Activated CD4-positive, alpha-beta T cell treated with anti-CD3 and anti-CD28 coated beads, Interleukin-2, amount 50 U/mL, for 16 hours (primary cell): ENCODE data around the gene ZFAND3.

Experiments used
- DNase-seq: peaks from one replicate; pipeline ENCODE4 v3.0.0-alpha.2; 2020

Gene ZFAND3

DNA sequence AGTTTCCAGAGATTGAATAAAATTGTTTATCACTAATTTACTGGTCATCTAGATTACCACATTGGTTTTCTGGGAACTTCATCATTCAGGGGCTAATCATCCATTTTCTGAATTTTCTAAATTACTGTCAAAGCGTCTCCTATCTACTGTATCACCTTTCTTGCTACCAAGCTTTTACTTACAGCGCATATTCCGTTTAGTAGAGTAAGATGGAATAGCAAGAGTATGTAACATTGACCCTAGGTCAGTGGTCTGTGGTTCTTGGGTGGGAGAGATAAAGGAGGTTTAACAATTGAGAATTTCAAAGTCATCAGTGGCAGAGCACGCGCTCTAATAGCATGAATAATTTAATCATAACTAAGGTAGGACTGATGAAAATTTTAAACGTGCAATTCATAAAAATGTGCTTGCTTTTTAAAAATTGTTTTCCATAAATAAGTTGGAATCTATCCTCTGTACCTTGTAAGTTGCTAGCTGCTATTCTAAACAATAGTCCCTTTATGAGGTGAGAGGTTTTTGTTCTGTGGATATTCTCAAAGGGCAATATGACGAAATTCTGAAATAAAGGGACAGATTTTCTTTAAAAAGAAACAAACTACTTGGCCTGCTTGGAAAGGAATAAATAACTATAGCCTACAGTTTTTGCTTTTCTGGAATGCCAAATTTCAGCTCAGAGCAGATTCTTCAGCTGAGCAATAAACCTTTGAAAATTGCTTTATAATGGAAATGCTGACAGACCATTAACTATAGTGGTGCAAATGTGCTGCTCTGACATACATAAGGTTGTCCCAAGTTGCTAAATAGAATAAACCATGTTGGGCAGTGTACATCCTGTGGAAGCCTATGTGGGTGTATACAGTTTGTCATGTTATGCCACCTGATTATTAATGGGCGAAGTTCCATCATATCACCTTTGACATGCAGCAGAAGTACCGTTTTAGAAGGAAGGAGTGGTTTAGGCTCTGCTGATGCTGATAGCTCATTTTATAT is 84.1 kb downstream of the ZFAND3 start:
- no peak for DNase-seq

DNA sequence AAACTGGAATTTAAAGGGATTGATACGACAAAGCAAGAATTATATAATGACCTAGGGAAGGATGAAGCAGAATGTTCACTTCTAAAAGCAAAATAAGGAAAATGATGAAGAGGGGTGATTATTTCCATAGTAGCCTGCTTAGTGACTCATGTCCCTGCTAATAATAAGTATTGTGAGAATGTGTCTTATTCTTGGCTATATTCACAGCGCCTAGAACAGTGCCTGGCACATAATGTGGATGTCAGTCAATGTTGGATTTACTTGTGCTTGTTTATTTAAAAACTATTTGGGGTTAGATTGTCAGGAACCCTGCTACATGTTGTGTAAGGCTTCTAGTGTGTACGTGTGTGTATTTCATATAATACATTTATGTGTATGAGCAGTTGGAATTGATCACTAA is 85.1 kb downstream of the ZFAND3 start:
- no peak for DNase-seq

GRCh38 chr6:37906121-37906520 is 86.6 kb downstream of the ZFAND3 start:
- DNase-seq = no peak

- DNase-seq = no peak
Observed at GRCh38 chr6:37910998-37911397, 91.5 kb downstream of the ZFAND3 start.

DNA sequence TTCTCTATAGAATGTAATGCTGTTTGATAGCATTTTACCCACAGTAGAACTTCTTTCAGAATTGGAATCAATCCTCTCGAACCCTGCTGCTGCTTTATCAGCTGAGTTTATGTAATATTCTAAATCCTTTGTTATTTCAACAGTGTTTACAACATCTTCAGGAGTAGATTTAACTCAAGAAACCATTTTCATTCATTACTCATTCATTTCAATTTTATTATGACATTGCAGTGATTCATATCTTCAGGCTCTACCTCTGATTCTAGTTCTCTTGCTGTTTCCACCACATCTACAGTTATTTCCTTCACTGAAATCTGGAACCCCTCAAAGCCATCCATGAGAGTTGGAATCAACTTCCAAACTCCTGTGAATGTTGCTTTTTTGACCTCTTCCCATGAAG is 93.7 kb downstream of the ZFAND3 start:
- DNase-seq = peak; percentile 22

- DNase-seq = no peak
Observed at GRCh38 chr6:37915463-37915862, 95.9 kb downstream of the ZFAND3 start.

- DNase-seq = no peak
Observed at GRCh38 chr6:37916149-37916548, 96.6 kb downstream of the ZFAND3 start.

DNA sequence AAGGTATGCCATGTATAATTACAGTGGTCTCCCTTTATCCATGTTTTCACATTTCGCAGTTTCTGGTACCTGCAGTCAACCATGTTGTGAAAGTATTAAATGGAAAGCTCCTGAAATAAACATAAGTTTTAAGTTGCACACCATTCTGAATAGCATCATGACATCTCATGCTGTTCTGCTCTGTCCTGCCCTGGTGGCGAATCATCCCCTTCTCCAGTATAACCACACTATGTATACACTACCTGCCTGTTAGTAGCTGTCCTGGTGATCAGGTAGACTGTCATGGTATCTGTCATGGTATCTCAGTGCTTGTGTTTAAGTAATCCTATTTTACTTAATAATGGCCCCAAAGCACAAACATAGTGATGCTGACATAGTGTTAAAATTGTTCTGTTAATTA is 97.1 kb downstream of the ZFAND3 start:
- no peak for DNase-seq

- DNase-seq = no peak
Observed at GRCh38 chr6:37917566-37917965, 98.0 kb downstream of the ZFAND3 start.

DNA sequence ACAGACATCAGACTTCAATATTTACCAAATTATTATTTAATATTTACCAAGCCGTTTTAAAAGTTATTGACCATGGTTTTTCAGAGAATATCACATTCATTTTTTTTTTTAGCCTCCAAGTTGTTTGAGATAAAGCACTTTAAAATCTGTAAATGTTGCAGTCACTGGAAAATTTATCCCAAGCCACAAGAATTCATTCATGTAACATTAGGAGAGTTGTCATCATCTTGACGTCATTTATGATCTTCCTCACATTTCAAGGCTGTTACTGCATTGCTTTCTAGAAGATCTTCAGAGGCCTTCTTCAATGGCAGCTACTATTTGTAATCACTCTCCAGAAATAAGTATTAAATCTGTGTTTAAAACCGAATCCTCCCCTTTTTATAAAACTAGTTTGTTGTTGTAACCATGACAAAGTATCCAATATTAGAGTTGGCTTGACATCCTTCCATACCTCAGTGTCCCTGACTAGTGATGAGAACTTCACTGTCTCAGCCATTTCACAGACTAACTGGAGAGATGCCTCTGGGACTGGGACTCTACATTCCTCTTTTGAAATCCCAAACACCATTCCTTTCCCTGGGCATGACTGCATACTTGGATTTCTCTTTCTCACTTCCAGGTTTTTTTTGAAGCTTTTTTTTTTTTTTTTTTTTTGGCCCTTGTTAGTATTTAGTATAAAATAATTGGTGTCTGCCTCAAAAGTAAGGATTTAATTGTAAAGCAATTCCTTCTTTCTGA is 100.1 kb downstream of the ZFAND3 start:
- DNase-seq = no peak

DNA sequence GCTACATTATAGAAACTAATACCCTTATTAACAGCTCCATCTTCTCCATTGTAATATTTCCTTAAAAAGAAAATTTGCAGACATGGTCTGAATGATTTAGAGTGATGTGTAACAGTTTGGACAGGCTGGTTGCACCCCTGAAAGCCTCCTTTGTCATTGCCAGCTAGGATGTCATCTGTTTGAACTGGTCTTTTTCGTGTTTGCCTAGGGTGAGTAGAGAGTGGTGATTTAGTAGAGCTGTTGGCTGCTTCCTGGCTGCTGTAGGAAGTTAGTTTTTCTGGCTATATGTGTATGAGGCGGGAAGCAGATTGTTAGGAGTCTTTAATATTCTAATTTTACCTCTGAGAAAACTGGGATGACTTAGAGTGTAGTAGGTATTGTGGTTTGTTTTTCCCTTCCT is 101.1 kb downstream of the ZFAND3 start:
- DNase-seq = no peak

- DNase-seq = no peak
Observed at GRCh38 chr6:37922563-37922962, 103.0 kb downstream of the ZFAND3 start.

DNA sequence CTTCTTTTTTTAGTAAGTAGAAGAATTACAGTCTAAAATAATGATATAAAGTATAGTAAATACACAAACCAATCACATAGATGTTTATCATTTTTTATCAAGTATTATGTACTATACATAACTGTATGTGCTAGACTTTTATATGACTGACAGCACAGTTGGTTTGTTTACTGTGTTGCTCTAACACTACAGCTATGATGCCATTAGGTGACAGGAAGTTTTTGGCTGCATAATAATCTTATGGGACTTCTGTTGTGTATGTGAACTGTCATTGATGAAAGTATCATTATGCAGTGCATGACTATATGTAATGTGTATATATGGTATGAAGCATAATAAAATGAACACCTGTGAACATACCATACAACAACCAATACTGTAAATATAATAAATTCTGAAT is 104.0 kb downstream of the ZFAND3 start:
- DNase-seq = no peak

DNA sequence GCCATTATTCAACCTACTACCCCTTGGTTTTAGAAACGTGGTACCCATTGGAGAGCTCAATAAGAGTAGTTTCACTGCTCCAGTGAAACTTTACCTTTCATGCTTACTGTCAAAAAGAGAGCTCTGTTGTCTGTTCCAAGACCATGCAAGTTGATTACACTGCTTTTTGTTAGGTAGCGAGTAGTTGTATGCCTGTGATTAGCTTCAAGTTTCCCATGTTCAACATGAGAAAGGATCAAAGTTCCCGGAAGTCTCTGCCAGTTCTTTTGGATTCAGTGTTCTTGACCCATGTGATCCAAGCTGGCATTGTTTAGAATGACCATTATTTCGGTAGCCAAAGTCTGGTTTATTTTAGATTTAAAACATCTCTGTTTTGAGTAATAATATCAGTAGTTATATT is 107.1 kb downstream of the ZFAND3 start:
- DNase-seq = no peak

- no peak for DNase-seq
Observed at GRCh38 chr6:37928217-37928616, 108.7 kb downstream of the ZFAND3 start.

- no peak for DNase-seq
Observed at GRCh38 chr6:37930288-37930971, 110.9 kb downstream of the ZFAND3 start.

- DNase-seq = no peak
Observed at GRCh38 chr6:37931066-37931465, 111.5 kb downstream of the ZFAND3 start.

GRCh38 chr6:37934276-37934675 is 114.7 kb downstream of the ZFAND3 start:
- no peak for DNase-seq

DNA sequence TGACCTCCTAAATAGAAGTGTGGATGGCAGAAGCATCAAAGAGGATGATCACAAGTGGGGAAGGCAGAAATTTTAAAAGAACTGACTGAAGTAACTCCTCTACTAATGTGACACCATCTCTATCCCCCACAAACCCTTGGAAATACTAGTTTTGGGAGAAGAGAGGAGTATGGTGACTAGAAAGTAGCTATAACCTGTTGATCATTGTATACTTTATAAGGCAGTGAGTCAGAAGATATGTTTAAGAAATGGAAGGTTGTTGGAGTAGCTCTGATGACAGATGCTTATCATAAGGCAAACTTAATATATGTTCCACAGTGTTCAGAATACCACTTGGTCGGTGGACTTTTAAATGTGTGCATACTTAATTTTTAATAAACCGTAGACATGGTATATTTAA is 116.6 kb downstream of the ZFAND3 start:
- DNase-seq = no peak

- peak; percentile 33 for DNase-seq
Observed at GRCh38 chr6:37936906-37937305, 117.4 kb downstream of the ZFAND3 start.

GRCh38 chr6:37938909-37939308 is 119.4 kb downstream of the ZFAND3 start:
- DNase-seq = no peak

- no peak for DNase-seq
Observed at GRCh38 chr6:37940074-37940847, 120.7 kb downstream of the ZFAND3 start.

DNA sequence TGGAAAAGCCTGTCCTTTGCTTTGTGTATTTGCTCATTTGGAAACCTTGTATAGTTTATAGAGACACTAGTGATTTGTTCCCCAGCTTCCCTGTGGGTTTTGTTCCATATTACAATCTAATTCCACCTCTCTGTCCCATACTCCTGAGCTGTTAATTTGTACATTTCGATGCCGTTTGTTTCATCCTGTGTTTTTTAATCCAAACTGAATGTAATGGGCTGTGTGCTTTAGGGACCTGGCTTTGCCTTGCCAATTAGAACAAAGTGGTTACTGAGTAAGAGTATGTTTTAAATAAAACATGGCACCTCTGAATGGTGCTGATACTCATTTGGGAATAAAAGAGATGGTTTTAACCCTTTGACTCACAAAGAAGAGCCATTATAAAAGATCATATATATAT is 122.3 kb downstream of the ZFAND3 start:
- DNase-seq = no peak
